GM18498 (cell line): ENCODE data around the gene MGRN1.

ENCODE experiments used
- ATAC-seq: cut with Tn5 transposase; IDR thresholded peaks from one replicate; pipeline ENCODE4 v1.9.1; 2021; ENCODE audit warnings: mild to moderate bottlenecking, moderate library complexity; ENCODE audit not compliant: unreplicated experiment

The MGRN1 gene

GRCh38 chr16:4673387-4674046 is 48.9 kb downstream of the MGRN1 start:
- ATAC-seq, result no peak

GRCh38 chr16:4674926-4675530 is 50.4 kb downstream of the MGRN1 start:
- no peak for ATAC-seq

DNA sequence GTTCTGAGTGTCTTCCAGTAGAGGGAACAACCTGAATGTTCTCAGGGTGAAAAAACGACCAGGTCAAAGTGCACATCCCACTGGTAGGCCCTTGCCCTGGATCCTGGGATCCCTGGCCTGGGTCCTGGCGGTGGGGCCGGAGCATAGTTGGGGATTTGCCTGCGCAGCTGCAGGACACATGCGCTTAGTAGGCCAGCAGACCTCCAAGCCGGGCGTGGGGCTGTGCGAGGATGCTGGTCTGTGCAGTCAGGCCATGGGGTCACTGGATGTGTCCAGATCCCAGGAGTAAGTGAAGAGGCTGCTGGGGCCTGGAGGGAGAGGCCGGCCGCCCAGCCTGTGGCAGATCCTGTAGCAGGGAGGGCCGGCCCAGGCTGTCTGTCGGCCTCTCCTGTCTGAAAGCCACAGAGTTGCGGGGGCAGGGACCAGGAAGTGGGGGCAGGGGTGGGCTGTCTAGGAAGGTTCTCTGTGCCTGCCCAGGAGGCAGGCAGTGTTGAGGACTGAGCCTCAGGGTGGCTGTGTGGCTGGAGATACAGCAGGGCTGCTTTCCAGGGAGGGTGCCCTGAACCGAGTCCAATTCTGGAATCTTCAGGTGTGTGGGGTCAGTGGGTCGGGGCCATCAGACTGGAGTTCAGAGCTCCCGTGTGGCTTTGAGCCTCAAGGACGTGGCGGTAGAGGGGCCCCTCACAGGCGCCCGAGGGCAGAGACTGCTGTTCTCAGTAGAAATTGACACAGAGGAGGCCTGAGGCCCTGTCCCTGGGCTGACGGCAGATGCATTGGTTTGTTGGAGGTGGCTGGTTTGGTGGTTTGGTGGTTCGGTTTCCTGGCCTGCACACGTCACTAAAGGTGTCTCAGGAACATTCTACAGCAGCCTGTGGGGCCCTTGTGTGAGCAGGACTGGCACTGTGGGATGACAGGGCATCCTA is 51.5 kb downstream of the MGRN1 start:
- no peak for ATAC-seq

DNA sequence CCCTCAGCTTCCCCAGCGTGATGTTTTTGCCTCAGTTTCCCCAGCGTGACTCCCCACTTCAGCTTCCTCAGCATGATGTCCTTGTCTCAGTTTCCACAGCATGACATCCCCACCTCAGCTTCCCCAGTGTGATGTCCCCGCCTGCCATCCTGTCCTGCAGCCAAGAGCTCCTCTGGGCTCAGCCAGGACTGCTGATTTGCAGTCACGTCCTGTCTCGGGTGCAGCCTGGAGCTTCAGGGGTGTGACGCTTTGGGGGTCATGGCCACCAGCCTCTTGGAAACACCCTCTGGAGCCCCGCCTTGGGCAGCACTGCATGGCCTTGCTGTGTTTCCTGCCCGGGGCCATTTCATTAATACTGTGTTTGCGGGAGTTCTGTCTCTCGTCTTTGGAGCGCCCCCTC is 52.2 kb downstream of the MGRN1 start:
- ATAC-seq, result no peak

DNA sequence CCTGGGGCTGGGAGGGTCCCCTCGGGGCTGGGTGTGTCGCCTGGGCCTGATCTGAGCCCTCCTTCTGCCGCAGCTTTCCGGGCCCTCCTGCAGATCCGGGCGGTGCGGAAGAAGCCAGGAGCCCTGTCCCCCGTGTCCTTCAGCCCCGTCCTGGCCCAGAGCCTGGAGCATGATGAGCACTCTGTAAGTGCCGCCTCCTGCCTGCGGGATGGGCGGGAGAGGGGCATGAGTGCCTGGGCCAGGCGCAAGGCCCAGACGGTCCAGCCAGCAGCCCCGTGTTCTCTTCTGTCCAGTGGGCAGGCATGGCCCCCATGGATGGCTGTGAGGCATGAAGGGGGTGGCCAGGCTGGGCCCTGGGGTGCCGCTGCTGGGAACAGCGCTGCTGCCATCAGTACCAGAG is 52.8 kb downstream of the MGRN1 start:
- no peak for ATAC-seq

DNA sequence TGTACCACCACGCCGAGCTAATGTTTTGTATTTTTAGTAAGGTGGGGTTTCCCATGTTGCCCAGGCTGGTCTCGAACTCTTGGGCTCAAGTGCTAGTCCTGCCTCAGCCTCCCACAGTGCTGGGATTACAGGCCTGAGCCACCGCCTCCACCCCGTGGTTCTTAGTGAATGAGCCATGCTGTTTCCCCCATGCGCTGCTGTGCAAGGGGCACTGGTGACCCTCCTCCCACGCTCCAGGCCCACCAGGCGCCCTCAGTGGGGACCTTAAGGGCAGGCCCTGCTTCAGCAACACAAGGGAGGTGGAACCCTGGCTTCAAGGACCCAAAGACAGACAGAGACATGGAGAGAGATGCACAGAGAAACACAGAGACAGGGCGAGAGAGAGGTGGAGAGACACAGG is 53.4 kb downstream of the MGRN1 start:
- no peak for ATAC-seq

- no peak for ATAC-seq
Measured at GRCh38 chr16:4678596-4678995, 54.0 kb downstream of the MGRN1 start.

- ATAC-seq, result no peak
Measured at GRCh38 chr16:4679156-4679849, 54.7 kb downstream of the MGRN1 start.

- no peak for ATAC-seq
Measured at GRCh38 chr16:4679850-4680636, 55.4 kb downstream of the MGRN1 start.

- no peak for ATAC-seq
Measured at GRCh38 chr16:4680673-4681470, 56.2 kb downstream of the MGRN1 start.

DNA sequence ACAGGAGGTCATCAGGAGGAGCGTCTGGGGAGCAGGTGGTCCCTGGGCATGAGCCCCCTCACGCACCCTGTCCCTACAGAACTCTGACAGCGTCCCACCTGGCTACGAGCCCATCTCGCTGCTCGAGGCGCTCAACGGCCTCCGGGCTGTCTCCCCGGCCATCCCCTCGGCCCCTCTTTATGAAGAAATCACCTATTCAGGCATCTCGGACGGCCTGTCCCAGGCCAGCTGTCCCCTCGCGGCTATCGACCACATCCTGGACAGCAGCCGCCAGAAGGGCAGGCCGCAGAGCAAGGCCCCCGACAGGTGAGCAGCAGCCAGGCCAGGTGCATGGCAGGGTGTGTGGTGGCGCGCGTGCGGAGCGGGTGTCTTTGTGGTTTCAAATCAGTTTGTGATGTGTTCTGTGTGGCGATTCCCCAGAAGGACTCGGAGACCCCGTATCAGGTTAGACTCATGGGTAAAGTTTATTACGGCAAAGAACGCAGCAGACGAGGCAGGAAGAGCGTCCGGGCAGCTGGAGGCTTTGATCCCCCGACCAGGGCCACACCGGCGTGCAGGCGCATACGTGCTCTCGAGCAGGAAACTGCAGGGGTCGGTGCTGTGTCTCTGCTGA is 57.0 kb downstream of the MGRN1 start:
- ATAC-seq, result no peak

- ATAC-seq, result no peak
Measured at GRCh38 chr16:4682084-4682591, 57.5 kb downstream of the MGRN1 start.

- no peak for ATAC-seq
Measured at GRCh38 chr16:4682616-4683254, 58.1 kb downstream of the MGRN1 start.

DNA sequence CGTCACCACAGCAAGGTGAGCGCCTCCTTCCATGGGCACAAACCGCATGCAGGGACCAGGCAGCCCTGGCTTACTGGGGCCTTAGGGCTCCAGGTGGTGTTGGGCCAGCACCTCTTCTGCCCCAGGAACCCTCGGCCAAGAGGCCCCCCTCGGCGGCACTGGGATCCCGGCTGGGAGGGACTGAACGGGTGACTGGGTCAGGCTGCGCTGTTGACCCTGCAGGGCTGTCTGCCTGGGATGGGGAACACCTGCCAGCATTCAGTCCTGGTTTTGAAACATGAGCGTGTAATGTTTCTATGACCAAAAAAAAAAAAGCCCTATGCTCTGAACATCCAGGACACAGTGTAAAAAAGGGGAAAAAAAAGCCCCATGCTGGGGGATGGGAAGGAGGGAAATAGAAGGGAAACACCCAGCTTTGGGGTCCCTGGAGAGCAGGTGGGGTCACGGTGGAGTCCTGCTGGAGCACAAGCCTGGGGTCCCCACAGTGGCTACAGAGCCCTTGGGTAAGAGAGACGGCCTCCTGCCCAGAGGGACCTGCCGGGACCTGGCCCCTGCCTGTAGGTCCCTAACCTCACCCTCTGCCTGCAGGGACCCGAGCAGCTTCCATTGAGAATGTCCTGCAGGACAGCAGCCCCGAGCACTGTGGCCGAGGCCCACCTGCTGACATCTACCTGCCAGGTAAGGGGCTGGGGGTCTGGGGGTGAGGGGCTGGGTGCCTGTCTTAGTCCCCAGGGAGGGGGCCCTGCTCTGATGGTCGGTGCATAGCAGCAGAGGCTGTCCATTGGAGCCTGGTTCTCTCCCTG is 58.8 kb downstream of the MGRN1 start:
- ATAC-seq, result no peak

DNA sequence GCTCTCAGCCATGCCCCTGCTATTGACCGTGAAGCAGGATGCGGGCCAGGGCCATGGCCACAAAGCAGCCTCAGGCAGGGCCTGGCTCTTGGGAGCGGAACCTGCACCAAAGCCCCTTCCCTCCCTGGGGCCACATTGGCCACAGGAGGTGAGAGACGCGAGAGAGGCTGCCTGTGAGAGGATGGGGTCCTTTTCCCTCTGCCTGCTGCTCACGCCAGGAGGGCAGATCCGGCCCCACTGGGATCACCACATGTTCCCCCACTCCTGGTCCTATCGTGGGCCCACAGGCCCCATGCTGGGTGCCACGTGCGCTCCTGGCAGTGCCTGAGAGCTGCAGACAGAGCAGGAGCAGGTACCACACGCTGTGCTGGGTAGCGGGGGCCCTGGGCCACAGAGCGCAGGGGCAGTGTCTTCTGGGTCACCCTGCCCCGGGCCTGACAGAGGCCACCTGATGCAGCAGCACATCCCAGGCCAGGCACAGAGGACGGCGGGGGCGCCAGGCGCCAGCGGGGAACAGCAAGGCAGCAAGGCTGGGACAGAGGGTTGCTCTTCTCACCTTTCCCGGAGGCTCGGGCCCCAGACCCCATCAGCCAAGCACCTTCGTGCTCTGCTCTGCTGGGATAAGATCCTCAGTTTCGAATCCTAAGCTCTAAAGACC is 59.6 kb downstream of the MGRN1 start:
- ATAC-seq, result no peak

DNA sequence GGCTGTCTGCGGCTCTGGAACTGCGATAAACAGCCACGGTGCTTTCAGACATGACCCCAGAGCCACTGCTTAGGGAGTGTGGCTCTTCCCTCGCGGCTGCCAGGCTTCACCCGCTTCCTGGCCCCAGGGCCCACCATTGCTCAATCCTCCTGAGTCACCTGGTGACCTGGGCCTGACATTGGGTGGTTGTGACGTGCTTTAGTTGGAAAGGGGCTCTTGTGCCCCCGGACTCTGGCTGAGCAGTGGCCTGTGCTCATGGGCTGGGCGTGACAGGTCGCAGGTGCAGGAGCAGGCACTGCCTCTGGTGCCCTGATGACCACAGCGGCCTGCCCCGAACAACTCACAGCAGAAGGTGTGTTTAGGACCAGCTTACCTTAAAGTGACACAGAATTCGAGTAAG is 60.1 kb downstream of the MGRN1 start:
- no peak for ATAC-seq

- no peak for ATAC-seq
Measured at GRCh38 chr16:4685292-4685691, 60.7 kb downstream of the MGRN1 start.
